ENCODE results near the gene NUAK2.

- no peak for TF ChIP-seq CTCF (conservative IDR thresholded peaks at IDR 0.05)
- no peak for TF ChIP-seq ZFX (IDR thresholded peaks at IDR 0.05)
Measured at GRCh38 chr1:205279986-205280385, 41.6 kb downstream of the NUAK2 start.
